IPS-18a (cell line): Measurements from ENCODE around the gene SSTR5.
"Not testable (repeated sequence)": the region's sequence is repeated elsewhere in the genome, so short reads cannot be mapped to it uniquely, and the experiment has no call there.

Experiments used
- H3K27ac ChIP-seq: one replicate; pipeline ENCODE4 v1.5.1; 2013; ENCODE audit warnings: low read length
- H3K27me3 ChIP-seq: one replicate; pipeline ENCODE4 v1.6.1; 2013; ENCODE audit warnings: mild to moderate bottlenecking, low read length; ENCODE audit not compliant: control insufficient read depth, insufficient read depth
- H3K36me3 ChIP-seq: one replicate; pipeline ENCODE4 v1.6.1; 2013; ENCODE audit warnings: low read depth, low read length; ENCODE audit not compliant: control insufficient read depth
- H3K4me1 ChIP-seq: one replicate; pipeline ENCODE4 v1.6.1; 2013; ENCODE audit warnings: low read depth, low read length; ENCODE audit not compliant: control insufficient read depth
- H3K4me3 ChIP-seq: one replicate; pipeline ENCODE4 v1.5.1; 2013; ENCODE audit warnings: low read length
- H3K9ac ChIP-seq: one replicate; pipeline ENCODE4 v1.6.1; 2013; ENCODE audit warnings: mild to moderate bottlenecking, low read length, moderate library complexity
- H3K9me3 ChIP-seq: one replicate; pipeline ENCODE4 v1.6.1; 2013; ENCODE audit warnings: low read depth, low read length; ENCODE audit not compliant: control insufficient read depth

Gene SSTR5

DNA sequence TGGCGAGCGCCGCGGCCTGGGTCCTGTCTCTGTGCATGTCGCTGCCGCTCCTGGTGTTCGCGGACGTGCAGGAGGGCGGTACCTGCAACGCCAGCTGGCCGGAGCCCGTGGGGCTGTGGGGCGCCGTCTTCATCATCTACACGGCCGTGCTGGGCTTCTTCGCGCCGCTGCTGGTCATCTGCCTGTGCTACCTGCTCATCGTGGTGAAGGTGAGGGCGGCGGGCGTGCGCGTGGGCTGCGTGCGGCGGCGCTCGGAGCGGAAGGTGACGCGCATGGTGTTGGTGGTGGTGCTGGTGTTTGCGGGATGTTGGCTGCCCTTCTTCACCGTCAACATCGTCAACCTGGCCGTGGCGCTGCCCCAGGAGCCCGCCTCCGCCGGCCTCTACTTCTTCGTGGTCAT, 6.8 kb downstream of the SSTR5 start:
- no peaks in the 10 kb centered on the region for H3K27me3 ChIP-seq
- no peaks in the 10 kb centered on the region for H3K36me3 ChIP-seq
- H3K4me1 ChIP-seq = no peaks in the 10 kb centered on the region
- no peak overlapping the region for H3K4me3 ChIP-seq
- no peak overlapping the region for H3K9ac ChIP-seq
- H3K27ac ChIP-seq = no peak overlapping the region
- H3K9me3 ChIP-seq = no peaks in the 10 kb centered on the region

GRCh38 chr16:1079786-1080525, 7.4 kb downstream of the SSTR5 start:
- Histone ChIP-seq H3K9me3 (no peaks in the 10 kb centered on the region), H3K27ac (no peak overlapping the region), H3K9ac (no peak overlapping the region), H3K36me3 (no peaks in the 10 kb centered on the region), H3K27me3 (no peaks in the 10 kb centered on the region), H3K4me1 (no peaks in the 10 kb centered on the region), H3K4me3 (no peak overlapping the region)

GRCh38 chr16:1080801-1081733, 8.5 kb downstream of the SSTR5 start:
- Histone ChIP-seq H3K36me3 (no peaks in the 10 kb centered on the region), H3K27ac (no peak overlapping the region), H3K4me3 (no peak overlapping the region), H3K9me3 (no peaks in the 10 kb centered on the region), H3K9ac (no peak overlapping the region), H3K4me1 (no peaks in the 10 kb centered on the region), H3K27me3 (no peaks in the 10 kb centered on the region)

- H3K36me3 ChIP-seq = no peaks in the 10 kb centered on the region
- H3K9me3 ChIP-seq = no peaks in the 10 kb centered on the region
- no peak overlapping the region for H3K4me3 ChIP-seq
- H3K27ac ChIP-seq = no peak overlapping the region
- H3K4me1 ChIP-seq = no peaks in the 10 kb centered on the region
- no peaks in the 10 kb centered on the region for H3K27me3 ChIP-seq
- no peak overlapping the region for H3K9ac ChIP-seq
Measured at GRCh38 chr16:1081734-1082265, 9.3 kb downstream of the SSTR5 start.

- H3K9me3 ChIP-seq = no peaks in the 10 kb centered on the region
- H3K27ac ChIP-seq = no peak overlapping the region
- H3K4me3 ChIP-seq = no peak overlapping the region
- H3K4me1 ChIP-seq = no peaks in the 10 kb centered on the region
- H3K27me3 ChIP-seq = no peaks in the 10 kb centered on the region
- H3K9ac ChIP-seq = no peak overlapping the region
- H3K36me3 ChIP-seq = no peaks in the 10 kb centered on the region
Measured at GRCh38 chr16:1082266-1082951, 9.9 kb downstream of the SSTR5 start.

DNA sequence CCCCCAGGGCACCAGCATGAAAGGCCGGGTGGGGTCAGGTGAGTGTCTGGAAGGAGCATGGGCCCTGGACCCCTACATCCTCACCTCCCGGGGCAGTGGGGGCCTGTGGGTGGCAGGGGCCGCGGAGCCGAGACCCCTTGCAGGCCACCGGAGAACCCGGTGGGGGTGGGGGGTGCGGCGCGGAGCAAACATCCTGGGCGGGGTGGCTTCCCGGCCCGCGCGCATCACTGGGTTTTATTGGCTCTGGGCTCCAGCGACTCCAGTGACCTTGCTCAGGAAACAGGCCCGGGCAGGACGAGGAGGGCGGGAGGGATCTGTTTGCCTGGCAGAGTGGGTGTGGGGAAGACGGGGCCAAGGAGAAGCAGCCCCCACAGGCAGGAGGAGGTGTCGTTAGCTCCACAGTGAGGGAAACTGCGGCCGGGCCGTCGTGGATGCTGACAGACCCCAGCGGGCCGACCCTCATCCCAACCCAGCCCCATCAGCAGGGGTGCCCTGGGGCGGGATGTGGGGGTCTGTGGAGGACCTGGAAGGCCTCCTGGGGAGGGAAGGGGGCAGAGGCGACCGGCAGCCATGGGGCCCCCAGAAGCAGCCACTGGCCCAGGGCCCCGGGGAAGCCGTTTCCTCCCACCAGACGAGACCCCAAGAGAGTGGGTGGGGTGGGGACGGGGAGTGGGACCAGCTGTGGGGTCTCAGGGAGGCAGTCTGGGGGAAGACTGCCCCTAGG, 10.6 kb downstream of the SSTR5 start:
- Histone ChIP-seq H3K4me3 (no peak overlapping the region), H3K27me3 (no peaks in the 10 kb centered on the region), H3K9ac (no peak overlapping the region), H3K27ac (no peak overlapping the region), H3K9me3 (no peaks in the 10 kb centered on the region), H3K36me3 (no peaks in the 10 kb centered on the region), H3K4me1 (no peaks in the 10 kb centered on the region)

DNA sequence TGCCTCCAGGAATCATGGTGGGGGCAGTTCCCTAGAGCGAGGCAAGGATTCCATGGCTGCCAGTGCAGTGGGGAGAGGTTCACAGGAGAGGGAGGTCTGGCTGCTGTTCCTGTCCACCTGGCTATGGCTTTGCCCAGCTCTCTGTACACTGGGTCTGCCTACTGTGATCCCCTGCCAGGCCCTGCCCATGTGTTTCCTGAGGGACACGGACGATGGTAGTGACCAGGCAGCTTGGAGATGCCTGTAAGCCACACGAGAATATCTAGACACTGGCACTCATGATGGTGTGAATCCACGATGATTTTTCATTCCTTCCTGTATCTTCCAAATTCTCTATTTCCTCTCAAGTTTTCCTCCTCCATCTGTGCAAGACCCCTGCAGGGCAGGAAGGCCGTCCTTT, 12.4 kb downstream of the SSTR5 start:
- Histone ChIP-seq H3K4me1 (no peaks in the 10 kb centered on the region), H3K36me3 (no peaks in the 10 kb centered on the region), H3K27me3 (no peaks in the 10 kb centered on the region), H3K9me3 (no peaks in the 10 kb centered on the region), H3K27ac (no peak overlapping the region), H3K4me3 (no peak overlapping the region), H3K9ac (no peak overlapping the region)

GRCh38 chr16:1086443-1086842, 13.9 kb downstream of the SSTR5 start:
- not testable (repeated sequence) for H3K9me3 ChIP-seq, H3K27me3 ChIP-seq, H3K4me3 ChIP-seq, H3K36me3 ChIP-seq, H3K9ac ChIP-seq, H3K4me1 ChIP-seq, H3K27ac ChIP-seq

- no peaks in the 10 kb centered on the region for H3K9me3 ChIP-seq
- H3K36me3 ChIP-seq = no peaks in the 10 kb centered on the region
- H3K9ac ChIP-seq = no peak overlapping the region
- no peaks in the 10 kb centered on the region for H3K4me1 ChIP-seq
- H3K4me3 ChIP-seq = no peak overlapping the region
- no peaks in the 10 kb centered on the region for H3K27me3 ChIP-seq
- no peak overlapping the region for H3K27ac ChIP-seq
Measured at GRCh38 chr16:1088295-1089170, 16.0 kb downstream of the SSTR5 start.

GRCh38 chr16:1089439-1089821, 16.9 kb downstream of the SSTR5 start:
- H3K4me1 ChIP-seq = no peaks in the 10 kb centered on the region
- H3K27ac ChIP-seq = no peak overlapping the region
- H3K4me3 ChIP-seq = no peak overlapping the region
- no peak overlapping the region for H3K9ac ChIP-seq
- no peaks in the 10 kb centered on the region for H3K27me3 ChIP-seq
- H3K9me3 ChIP-seq = no peaks in the 10 kb centered on the region
- H3K36me3 ChIP-seq = no peaks in the 10 kb centered on the region
